GM13976 (cell line): ENCODE results near the gene RUVBL2.

Source experiments
- DNase-seq: peaks from one replicate; pipeline ENCODE4 v3.0.0; 2012; ENCODE audit warnings: low spot score
- in situ Hi-C: fragments of 300-500 bp; cut with MboI; formaldehyde crosslinking; loops from one replicate; pipeline ENCODE4 v1.12.0; 2022; ENCODE audit warnings: low sequenced_read_pairs, mixed read lengths, inconsistent platforms; ENCODE audit not compliant: unreplicated experiment
- TF ChIP-seq, protein P1 (sequence below): IDR thresholded peaks from 2 replicates; pipeline ENCODE4 v1.5.1; 2012; ENCODE audit warnings: borderline replicate concordance, mild to moderate bottlenecking; ENCODE audit not compliant: insufficient read depth; ENCODE audit errors: extremely low read depth, missing control alignments, control extremely low read depth

Gene RUVBL2

DNA sequence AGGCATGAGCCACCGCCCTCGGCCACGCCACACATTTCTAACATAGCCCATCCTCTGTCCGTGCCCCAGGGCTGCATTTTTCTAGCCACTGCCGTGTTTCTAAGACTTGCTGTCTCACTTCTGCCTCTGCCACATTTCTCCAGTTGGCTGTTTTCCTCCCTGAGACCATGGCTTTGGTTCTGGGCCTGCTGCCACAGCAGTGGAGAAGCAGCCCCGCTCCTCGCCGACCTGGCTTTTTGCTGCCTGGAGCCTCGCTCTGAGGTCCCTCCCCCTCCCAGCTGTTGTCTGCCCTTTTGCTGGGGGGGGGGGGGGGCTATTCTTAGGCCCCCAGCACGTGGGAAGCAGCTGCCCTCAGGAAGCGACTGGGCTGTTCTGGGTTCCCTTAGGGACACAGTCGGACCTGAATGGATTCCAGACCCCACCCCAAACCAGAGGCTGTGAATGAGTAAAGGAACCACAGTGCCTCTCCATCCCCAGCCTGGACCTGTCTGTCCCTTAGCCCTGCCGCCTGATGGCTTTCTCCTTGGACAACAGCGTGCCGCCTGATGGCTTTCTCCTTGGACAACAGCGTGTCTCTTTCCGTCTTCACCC lies 3.9 kb upstream of the RUVBL2 start:
- no peak for DNase-seq
- in situ Hi-C loops, result no loop called here
- TF ChIP-seq, protein P1, sequence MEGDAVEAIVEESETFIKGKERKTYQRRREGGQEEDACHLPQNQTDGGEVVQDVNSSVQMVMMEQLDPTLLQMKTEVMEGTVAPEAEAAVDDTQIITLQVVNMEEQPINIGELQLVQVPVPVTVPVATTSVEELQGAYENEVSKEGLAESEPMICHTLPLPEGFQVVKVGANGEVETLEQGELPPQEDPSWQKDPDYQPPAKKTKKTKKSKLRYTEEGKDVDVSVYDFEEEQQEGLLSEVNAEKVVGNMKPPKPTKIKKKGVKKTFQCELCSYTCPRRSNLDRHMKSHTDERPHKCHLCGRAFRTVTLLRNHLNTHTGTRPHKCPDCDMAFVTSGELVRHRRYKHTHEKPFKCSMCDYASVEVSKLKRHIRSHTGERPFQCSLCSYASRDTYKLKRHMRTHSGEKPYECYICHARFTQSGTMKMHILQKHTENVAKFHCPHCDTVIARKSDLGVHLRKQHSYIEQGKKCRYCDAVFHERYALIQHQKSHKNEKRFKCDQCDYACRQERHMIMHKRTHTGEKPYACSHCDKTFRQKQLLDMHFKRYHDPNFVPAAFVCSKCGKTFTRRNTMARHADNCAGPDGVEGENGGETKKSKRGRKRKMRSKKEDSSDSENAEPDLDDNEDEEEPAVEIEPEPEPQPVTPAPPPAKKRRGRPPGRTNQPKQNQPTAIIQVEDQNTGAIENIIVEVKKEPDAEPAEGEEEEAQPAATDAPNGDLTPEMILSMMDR, result no peak

DNA sequence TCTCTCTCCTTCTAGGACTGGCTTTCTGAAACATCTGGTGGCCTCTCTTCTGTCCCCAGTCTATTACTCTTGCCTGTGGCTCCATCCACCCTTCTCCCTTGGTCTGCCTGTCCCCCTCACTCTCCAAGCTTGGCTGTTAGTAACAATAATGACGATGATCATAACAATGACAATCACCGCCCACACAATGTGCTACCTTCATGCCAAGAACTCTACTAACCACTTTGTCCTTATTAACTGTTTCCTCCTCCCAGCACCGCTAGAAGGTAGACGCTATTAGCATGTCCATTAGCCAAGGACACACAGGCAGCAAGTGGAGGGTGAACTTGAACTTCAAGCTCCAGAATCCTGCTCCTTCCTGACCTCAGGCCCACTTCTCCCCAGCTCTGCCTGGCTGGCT lies 3.3 kb upstream of the RUVBL2 start:
- DNase-seq, result no peak
- in situ Hi-C loops, result no loop called here
- TF ChIP-seq, protein P1, result no peak

DNA sequence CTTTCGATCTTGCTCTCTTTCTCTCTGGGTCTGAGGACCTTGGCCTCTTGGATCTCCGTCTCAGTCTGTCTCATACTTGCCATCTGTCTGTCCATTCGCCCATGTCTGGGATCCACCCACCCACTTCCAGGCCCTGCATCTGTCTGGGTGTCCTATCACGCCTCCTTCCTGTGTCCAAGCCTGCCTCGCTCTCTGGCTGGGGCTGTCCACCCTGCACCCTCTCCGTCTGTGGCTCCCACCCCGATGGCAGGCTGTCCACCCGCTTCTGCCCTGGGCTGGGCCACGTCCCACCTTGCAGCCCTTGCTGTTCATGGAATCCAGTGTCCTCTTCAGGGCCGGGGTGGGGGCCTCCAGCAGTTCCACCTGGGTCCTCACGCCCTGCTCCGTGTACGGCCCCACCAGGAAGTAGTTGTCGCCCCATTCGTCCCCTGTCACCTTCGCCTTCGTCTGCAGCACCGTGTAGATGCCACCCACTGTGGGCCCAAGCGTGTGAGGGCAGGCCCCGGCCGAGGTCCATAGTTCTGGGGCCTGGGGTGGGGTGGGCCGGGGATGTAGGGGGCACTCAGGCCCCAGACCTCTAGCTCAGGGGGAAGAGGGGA lies 2.6 kb upstream of the RUVBL2 start:
- in situ Hi-C loops, result no loop called here
- TF ChIP-seq, protein P1, result no peak
- DNase-seq, result no peak

DNA sequence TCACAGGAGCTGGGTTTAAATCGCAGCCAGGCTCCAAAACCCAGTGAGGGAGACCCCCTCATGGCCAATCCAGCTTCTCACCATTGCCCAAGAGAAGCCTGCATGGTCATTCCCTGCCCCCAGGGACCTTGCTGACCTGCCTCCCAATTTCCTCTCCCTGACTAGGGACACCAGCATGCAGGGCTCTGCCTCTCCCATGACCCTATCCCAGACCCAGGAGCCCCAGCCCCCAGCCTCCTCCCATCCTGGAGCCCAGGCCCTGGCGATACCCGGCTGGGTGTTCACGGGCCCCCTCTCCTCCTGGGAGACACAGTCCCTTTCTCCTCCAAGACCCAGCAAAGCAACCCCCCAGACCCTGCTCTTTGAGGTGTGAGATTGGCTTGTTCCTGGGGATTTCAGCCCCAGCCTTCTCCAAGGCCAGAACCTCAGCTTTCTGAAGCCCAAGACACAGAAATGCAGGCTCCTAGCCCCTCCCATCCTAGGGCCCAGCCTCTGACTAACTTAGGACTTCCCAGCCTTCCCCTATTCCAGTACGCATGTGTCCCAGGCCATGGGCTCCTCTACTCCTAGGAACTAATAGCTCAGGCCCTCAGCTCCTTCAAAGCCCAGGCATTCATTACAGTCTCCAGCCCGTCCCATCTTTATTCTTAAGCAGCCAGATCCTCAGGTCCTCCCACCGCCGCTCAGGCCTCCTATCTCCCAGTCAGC lies 1.7 kb upstream of the RUVBL2 start:
- DNase-seq, result peak; percentile 61
- TF ChIP-seq, protein P1, result no peak
- in situ Hi-C loops, result no loop called here

DNA sequence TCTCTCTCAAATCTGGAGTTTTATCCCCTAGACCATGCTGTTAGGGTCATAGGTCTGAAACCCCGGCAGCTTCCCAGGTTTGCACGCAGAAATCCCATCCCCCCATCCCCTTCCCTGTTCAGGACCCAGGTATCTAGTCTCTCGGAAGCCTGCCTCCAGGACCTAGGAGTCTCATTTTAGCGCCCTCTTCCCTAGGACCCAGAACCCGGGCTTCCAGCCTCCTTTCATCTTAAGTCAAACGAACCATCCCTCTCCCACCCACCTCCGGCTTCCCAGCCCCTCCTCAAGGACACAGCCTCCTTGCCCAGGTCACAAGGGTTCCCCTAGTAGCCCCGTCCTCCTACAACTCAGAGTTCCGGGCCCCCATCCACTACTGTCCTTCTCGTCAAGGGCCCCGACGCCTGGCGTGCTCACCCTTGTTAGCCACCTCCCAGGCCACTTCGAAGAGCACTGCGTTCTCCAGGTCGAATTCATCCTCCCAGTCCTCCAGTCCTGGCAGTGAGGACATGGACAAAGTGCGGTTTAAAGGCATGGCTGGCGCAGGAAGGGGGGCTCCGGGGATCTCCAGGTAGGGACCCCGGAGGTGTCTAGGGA lies 1.0 kb upstream of the RUVBL2 start:
- TF ChIP-seq, protein P1, result no peak
- in situ Hi-C loops, result no loop called here
- no peak for DNase-seq

DNA sequence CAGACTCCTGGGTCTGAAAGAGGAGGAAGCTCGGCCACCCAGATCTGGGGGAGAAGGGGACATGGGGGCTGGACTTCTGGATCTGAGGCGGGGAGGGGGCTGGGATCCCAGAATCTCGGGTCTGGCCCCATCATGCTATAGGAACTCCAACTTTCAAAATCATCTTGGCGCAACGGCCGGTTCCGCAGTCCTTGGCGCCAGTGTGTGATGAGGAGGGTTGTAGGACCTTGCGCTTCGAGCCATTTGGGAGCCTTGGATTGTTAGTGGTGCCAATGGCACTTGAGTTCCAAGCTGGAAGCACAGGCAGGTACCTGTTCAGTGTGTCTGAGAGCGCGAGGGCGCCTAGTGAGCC lies 324 bp downstream of the RUVBL2 start:
- TF ChIP-seq, protein P1, result no peak
- no peak for DNase-seq
- in situ Hi-C loops, result no loop called here
